Measurements from ENCODE around the gene DLG4. TPM values are rescaled to one million over a fixed set of nuclear protein-coding genes. Genes with fewer than 3 reads are reported as not detected.
A peak's percentile ranks its signal among the peaks of the same experiment; 100 is the strongest.
"Not testable (repeated sequence)": the region's sequence is repeated elsewhere in the genome, so short reads cannot be mapped to it uniquely, and the experiment has no call there.

DLG4 gene
- total RNA-seq, 4 donors from 2014 or later = 2.9 to 12.7 (median 3.2) TPM

DNA sequence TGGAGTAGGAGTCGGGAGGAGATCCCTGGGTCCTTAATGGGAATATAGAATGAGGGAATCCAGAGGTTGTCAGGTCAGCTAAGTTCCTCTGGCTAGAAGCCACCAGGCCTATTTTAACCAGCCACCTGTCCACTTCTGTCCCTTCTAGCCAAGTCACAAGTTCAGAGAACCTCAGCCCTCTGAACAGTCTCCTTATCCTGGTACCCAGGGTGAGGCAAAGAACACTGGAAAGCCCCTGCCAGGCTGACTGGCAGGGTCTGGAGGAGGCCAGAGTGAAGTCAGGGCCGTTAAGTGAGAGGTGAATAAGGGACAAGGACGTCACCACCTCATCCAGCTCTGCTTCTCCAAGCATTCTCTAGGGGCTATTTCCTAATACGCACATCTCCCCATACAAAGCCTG is 29.2 kb upstream of the DLG4 start:
- Histone ChIP-seq H3K4me1 (peaks cover 37% of the 10 kb centered on the region), H3K36me3 (peaks cover 34% of the 10 kb centered on the region), H3K27me3 (no peaks in the 10 kb centered on the region), H3K9me3 (no peaks in the 10 kb centered on the region), H3K4me3 (no peak overlapping the region), H3K27ac (no peak overlapping the region)
- DNase-seq (ENCODE audit: low spot score in 2 of 2) = no peak
- WGBS = 73% methylated on average over 4 of the region's 4 CpGs
- TF ChIP-seq EP300 (IDR thresholded peaks at IDR 0.05) = no peak
- TF ChIP-seq POLR2A (IDR thresholded peaks at IDR 0.05) = no peak
- TF ChIP-seq, protein P1, sequence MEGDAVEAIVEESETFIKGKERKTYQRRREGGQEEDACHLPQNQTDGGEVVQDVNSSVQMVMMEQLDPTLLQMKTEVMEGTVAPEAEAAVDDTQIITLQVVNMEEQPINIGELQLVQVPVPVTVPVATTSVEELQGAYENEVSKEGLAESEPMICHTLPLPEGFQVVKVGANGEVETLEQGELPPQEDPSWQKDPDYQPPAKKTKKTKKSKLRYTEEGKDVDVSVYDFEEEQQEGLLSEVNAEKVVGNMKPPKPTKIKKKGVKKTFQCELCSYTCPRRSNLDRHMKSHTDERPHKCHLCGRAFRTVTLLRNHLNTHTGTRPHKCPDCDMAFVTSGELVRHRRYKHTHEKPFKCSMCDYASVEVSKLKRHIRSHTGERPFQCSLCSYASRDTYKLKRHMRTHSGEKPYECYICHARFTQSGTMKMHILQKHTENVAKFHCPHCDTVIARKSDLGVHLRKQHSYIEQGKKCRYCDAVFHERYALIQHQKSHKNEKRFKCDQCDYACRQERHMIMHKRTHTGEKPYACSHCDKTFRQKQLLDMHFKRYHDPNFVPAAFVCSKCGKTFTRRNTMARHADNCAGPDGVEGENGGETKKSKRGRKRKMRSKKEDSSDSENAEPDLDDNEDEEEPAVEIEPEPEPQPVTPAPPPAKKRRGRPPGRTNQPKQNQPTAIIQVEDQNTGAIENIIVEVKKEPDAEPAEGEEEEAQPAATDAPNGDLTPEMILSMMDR (IDR thresholded peaks at IDR 0.05) = no peak
- no peak for TF ChIP-seq POLR2AphosphoS5 (IDR thresholded peaks at IDR 0.05)

DNA sequence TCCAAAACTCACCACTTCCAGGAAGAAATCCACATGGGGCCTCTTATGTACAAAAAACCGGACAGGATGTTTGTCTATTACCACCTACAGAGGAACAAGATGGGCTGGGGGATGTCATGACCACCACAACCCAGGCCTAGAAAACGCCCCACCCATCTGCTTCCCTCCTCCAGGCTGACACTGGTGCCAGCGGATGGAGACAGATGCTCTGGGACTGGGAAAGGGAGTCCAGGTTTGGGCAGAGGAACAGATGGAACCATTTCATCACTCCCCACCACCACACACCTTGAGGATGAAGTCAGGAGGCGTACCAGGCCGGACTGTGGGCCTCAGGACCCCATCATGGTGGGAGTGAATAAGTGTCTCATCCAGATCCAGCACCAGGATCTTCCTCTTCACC is 27.1 kb upstream of the DLG4 start:
- TF ChIP-seq EP300 (IDR thresholded peaks at IDR 0.05) = no peak
- TF ChIP-seq POLR2AphosphoS5 (IDR thresholded peaks at IDR 0.05) = no peak
- TF ChIP-seq, protein P1 (IDR thresholded peaks at IDR 0.05) = no peak
- TF ChIP-seq POLR2A (IDR thresholded peaks at IDR 0.05) = no peak
- Histone ChIP-seq H3K27me3 (no peaks in the 10 kb centered on the region), H3K4me3 (no peak overlapping the region), H3K36me3 (peaks cover 35% of the 10 kb centered on the region), H3K4me1 (peaks cover 34% of the 10 kb centered on the region), H3K27ac (no peak overlapping the region), H3K9me3 (no peaks in the 10 kb centered on the region)
- no peak for DNase-seq (ENCODE audit: low spot score in 2 of 2)
- 85% methylated on average over 5 of the region's 5 CpGs for WGBS

DNA sequence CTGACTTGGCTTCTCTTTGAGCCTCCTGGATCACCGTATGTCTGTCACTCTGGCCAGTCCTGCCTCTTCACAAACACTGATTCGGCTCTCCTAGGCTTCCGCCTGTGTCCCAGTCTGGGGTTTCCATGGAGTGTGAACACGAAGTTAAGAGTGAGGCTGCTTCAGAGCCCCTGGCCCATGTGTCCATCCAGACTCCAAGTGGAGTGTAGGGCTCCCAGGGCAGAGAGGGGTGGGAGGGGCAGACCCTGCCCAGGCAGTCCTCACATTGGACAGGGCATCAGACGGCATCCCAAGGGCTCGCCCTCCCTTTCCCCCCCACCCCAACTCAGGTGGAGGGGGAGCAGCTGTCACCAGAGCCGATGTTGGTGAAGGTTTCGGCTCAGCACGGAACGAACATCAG is 24.2 kb upstream of the DLG4 start:
- peak overlapping the region; percentile 97 for H3K4me3 ChIP-seq
- peak overlapping the region; percentile 98 for H3K27ac ChIP-seq
- WGBS = 74% methylated on average over 10 of the region's 10 CpGs
- peaks cover 44% of the 10 kb centered on the region for H3K36me3 ChIP-seq
- not testable (repeated sequence) for DNase-seq (ENCODE audit: low spot score in 2 of 2); H3K9me3 ChIP-seq; H3K27me3 ChIP-seq
- H3K4me1 ChIP-seq = peaks cover 28% of the 10 kb centered on the region

DNA sequence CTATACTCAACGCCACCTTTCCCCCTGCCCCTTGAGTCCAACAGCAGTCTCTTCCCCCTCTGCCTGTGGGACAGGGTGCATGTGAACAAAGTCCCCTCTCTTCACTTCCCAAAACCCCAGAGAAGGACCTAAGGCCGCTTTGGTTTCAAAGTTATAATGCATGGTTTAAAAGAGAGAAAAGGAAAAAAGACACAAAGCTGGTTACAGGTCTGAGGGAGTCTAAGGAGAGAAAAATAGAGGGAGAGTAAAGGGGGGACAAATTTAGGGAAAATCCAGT is 23.8 kb upstream of the DLG4 start:
- Histone ChIP-seq H3K27me3 (no peaks in the 10 kb centered on the region), H3K9me3 (no peaks in the 10 kb centered on the region), H3K4me3 (peak overlapping the region; percentile 97), H3K27ac (peak overlapping the region; percentile 98), H3K36me3 (peaks cover 44% of the 10 kb centered on the region), H3K4me1 (peaks cover 26% of the 10 kb centered on the region)
- TF ChIP-seq POLR2A (IDR thresholded peaks at IDR 0.05) = no peak
- TF ChIP-seq, protein P1 (IDR thresholded peaks at IDR 0.05) = no peak
- no peak for TF ChIP-seq EP300 (IDR thresholded peaks at IDR 0.05)
- no peak for TF ChIP-seq POLR2AphosphoS5 (IDR thresholded peaks at IDR 0.05)
- 29% methylated on average over 2 of the region's 2 CpGs for WGBS
- no peak for DNase-seq (ENCODE audit: low spot score in 2 of 2)

DNA sequence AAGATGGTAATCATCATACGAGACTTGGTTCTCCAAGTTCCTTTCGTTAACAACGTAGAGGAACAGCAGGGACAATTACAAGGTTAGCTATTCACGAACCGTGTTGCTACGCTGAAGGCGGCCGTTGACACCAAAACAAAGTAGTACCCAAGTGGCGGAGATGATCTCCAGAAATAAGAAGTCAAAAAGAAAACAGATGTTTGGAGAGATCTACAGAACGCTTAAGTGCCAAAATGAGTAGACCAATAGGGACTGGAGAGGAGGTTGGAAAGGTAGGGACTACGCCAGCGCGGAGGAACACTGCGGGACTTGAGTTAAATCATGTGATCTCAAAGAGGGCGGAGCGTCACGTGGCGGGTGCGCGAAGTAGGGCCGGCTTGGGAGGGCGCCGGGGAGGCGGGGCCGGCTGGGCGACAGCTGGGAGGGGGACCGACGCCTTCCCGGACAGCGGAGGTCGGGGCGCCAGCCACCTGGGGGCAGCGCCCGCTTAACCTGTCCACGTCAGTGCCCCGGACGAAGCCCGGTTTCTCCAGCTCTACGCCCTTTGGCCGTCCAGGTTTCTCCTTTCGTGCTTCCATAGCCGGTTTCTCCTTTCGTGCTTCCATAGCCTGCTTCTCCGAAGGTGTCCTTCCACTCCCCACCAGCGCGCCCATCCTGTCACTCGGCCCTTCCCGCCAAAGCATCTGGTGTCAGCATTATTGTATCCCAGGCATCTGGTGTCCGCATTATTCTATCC is 23.2 kb upstream of the DLG4 start:
- H3K4me3 ChIP-seq = peak overlapping the region; percentile 97
- H3K4me1 ChIP-seq = peaks cover 27% of the 10 kb centered on the region
- WGBS = under 1% methylated on average over 49 of the region's 49 CpGs
- peak overlapping the region; percentile 98 for H3K27ac ChIP-seq
- H3K9me3 ChIP-seq = no peaks in the 10 kb centered on the region
- H3K36me3 ChIP-seq = peaks cover 44% of the 10 kb centered on the region
- TF ChIP-seq POLR2A (IDR thresholded peaks at IDR 0.05) (peak in 1 of 2 donors; percentile 50), POLR2AphosphoS5 (IDR thresholded peaks at IDR 0.05) (peak; percentile 7 to 98 (median 97)), EP300 (IDR thresholded peaks at IDR 0.05) (no peak)
- H3K27me3 ChIP-seq = no peaks in the 10 kb centered on the region
- peak; percentile 98 to 99 for DNase-seq (ENCODE audit: low spot score in 2 of 2)

DNA sequence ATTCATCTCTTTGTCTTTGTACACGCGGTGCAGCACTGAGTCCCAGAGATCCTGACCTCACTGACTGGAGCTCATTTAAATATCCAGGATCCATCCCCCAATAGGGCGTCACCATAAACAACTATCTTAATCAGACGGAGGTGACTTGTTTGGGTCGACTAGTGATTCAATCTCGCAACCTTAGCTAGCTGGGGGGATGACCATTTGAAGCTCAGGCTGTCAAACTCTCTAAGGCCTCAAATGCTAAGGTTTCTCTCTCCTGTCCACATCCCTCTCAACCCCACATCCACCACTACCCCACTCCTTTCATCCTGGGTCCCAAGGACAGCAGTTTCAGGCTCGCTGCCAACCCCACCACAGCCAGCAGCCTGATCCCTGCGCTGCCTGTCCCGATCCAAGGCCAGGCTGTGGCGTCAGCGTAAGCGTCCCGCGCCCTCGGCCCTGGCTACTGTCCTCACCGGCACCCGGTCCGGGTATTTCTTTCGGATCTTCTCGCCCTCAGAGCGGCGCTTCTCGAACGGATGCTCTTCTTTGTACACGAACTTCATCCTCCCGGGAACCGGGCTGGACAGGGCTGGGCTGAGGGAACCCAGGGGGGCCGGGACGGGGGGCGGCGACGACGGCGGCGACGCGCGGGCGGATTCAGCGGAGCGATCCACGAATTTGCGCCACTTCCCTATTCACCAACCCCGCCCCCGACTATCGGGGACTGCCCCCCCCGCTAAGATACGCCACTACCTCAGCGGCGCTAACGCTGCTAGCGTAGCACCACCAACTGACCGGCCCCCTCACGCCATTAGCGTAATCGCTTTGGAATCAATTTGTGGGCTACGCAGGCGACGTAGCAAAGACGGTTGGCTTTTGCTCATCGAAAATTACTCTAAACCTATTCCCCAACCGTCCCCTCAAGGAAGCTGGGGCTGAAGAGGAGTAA is 22.4 kb upstream of the DLG4 start, which contains the start of gene GABARAP:
TSS of gene GABARAP (minus strand) at position 667 of the 934 bp plus-strand sequence. CDS start at position 548, 119 bp downstream.
- Histone ChIP-seq H3K4me1 (peaks cover 35% of the 10 kb centered on the region), H3K9me3 (no peaks in the 10 kb centered on the region), H3K4me3 (peak within 1 kb of the TSS; percentile 97), H3K27ac (peak within 1 kb of the TSS; percentile 98), H3K36me3 (peaks cover 43% of the 10 kb centered on the region), H3K27me3 (no peaks in the 10 kb centered on the region)
- 0% methylated on average over 32 of the region's 62 CpGs for WGBS
- no peak for TF ChIP-seq EP300 (IDR thresholded peaks at IDR 0.05)
- peak in 1 of 2 donors; percentile 74 for TF ChIP-seq POLR2A (IDR thresholded peaks at IDR 0.05)
- DNase-seq (ENCODE audit: low spot score in 2 of 2) = peak; percentile 97

Measured in suprapubic skin (tissue), 4 donors.